Suprapubic skin (tissue), 4 donors: ENCODE results near the gene PPP1R36.

Experiments used
- CTCF ChIP-seq, 2 donors: fragments of 200-600 bp in 1 of 2; fragments of 450-650 bp in 1 of 2; sonication (generic) in 1 of 2; IDR thresholded peaks; one replicate each; pipeline ENCODE4 v1.5.1; 2016 to 2019; ENCODE audit warnings: antibody characterized with exemption in 2 of 2, mild to moderate bottlenecking in 1 of 2, moderate library complexity in 1 of 2
- EP300 ChIP-seq: sonication (generic); formaldehyde crosslinking; IDR thresholded peaks from one replicate; pipeline ENCODE4 v1.6.1; 2017; ENCODE audit warnings: antibody characterized with exemption
- POLR2A ChIP-seq, 2 donors: fragments of 450-650 bp; IDR thresholded peaks; one replicate each; pipeline ENCODE4 v1.6.1; 2017; ENCODE audit warnings: antibody characterized with exemption in 2 of 2, mild to moderate bottlenecking in 2 of 2, moderate library complexity in 2 of 2
- POLR2AphosphoS5 ChIP-seq, 3 donors: sonication (generic); formaldehyde crosslinking; IDR thresholded peaks; one replicate each; pipeline ENCODE4 v1.6.1; 2017; ENCODE audit warnings: antibody characterized with exemption in 3 of 3

DNA sequence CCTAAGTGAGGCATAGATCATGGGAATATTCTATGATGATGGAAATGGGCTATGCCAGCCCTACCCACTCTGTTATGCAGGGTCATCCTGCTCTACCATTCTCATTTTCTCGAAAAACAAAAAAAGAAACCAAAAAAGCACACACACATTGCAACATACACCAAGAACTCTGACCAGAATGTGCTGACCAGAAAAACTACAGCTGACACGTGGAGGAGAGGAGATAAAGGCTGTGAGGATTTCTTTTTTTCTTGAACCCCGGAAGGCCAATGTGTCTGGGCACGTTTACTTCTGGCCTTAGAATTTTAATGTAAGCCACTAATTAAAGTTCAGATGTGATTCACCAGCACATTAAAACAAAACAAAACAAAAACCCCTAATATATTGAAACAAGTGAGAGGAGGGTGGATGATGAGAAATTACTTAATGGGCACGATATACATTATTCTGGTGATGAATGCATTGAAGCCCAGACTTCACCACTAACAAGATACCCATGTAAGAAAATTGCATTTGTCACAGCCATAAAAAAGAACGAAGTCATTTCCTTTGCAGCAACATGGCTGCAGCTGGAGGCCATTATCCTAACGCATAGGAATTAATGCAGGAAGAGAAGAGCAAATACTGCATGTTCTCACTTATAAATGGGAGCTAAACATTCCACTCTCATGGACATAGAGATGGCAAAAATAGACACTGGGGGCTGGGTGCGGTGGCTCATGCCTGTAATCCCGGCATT is 88.1 kb downstream of the PPP1R36 start:
- TF ChIP-seq CTCF (IDR thresholded peaks at IDR 0.05) = no peak
- TF ChIP-seq POLR2A (IDR thresholded peaks at IDR 0.05) = no peak
- no peak for TF ChIP-seq POLR2AphosphoS5 (IDR thresholded peaks at IDR 0.05)
- TF ChIP-seq EP300 = no peak
